NCI-H460 (cell line): Measurements from ENCODE around the gene GALNT6. TPM values are rescaled to one million over a fixed set of nuclear protein-coding genes. Genes with fewer than 3 reads are reported as not detected.
"Not testable (repeated sequence)": the region's sequence is repeated elsewhere in the genome, so short reads cannot be mapped to it uniquely, and the experiment has no call there.

Source experiments
- DNase-seq: peaks from one replicate; pipeline ENCODE4 v3.0.0-alpha.2; 2016; ENCODE audit warnings: low read depth; ENCODE audit errors: extremely low read depth
- total RNA-seq: library from RNA; depleted of rRNA; stranded (reverse); fragments of >200 nt; shearing (Covaris generic); gene quantifications from 2 replicates; pipeline ENCODE4 v1.2.3, GENCODE V29; 2014

Gene GALNT6
- total RNA-seq, 1 experiment from 2014 or later: not detected

GRCh38 chr12:51361161-51362016 is 29.8 kb downstream of the GALNT6 start:
- no peak for DNase-seq

GRCh38 chr12:51360315-51360714 is 30.9 kb downstream of the GALNT6 start:
- no peak for DNase-seq

- no peak for DNase-seq
Observed at GRCh38 chr12:51359851-51360250, 31.4 kb downstream of the GALNT6 start.

- no peak for DNase-seq
Observed at GRCh38 chr12:51358496-51358895, 32.7 kb downstream of the GALNT6 start.

- no peak for DNase-seq
Observed at GRCh38 chr12:51357374-51358047, 33.7 kb downstream of the GALNT6 start.

- peak; percentile 62 for DNase-seq
Observed at GRCh38 chr12:51351913-51352532, 39.2 kb downstream of the GALNT6 start.

- DNase-seq: no peak
Observed at GRCh38 chr12:51349026-51349425, 42.2 kb downstream of the GALNT6 start.

GRCh38 chr12:51348116-51348515 is 43.1 kb downstream of the GALNT6 start:
- no peak for DNase-seq

- no peak for DNase-seq
Observed at GRCh38 chr12:51346581-51346980, 44.6 kb downstream of the GALNT6 start, which contains the start of gene CELA1. Gene CELA1 (minus strand): TSS chr12:51346679. CDS start chr12:51346638, 41 bp downstream.

- DNase-seq: no peak
Observed at GRCh38 chr12:51345681-51346080, 45.5 kb downstream of the GALNT6 start.

- DNase-seq: no peak
Observed at GRCh38 chr12:51343201-51343600, 48.0 kb downstream of the GALNT6 start.

GRCh38 chr12:51342416-51342815 is 48.8 kb downstream of the GALNT6 start:
- no peak for DNase-seq

GRCh38 chr12:51341251-51342007 is 49.8 kb downstream of the GALNT6 start:
- peak; percentile 73 for DNase-seq

- no peak for DNase-seq
Observed at GRCh38 chr12:51339750-51340149, 51.5 kb downstream of the GALNT6 start.

GRCh38 chr12:51337336-51337735 is 53.9 kb downstream of the GALNT6 start:
- not testable (repeated sequence) for DNase-seq

- no peak for DNase-seq
Observed at GRCh38 chr12:51335931-51336330, 55.3 kb downstream of the GALNT6 start.

GRCh38 chr12:51334764-51335163 is 56.4 kb downstream of the GALNT6 start:
- no peak for DNase-seq

- no peak for DNase-seq
Observed at GRCh38 chr12:51333536-51333935, 57.7 kb downstream of the GALNT6 start.

- DNase-seq: no peak
Observed at GRCh38 chr12:51330186-51330585, 61.0 kb downstream of the GALNT6 start.

GRCh38 chr12:51329742-51330141 is 61.5 kb downstream of the GALNT6 start:
- no peak for DNase-seq

GRCh38 chr12:51328587-51328986 is 62.6 kb downstream of the GALNT6 start:
- no peak for DNase-seq
